Central memory CD8-positive, alpha-beta T cell (primary cell): ENCODE results near the gene SOS1.

Source experiments
- ATAC-seq: fragments of 150-1000 bp; cut with Tn5 transposase; replicated peaks from 2 replicates; pipeline ENCODE4 v1.10.0; 2022; ENCODE audit warnings: mild to moderate bottlenecking, moderate FRiP score, moderate number of reproducible peaks; ENCODE audit not compliant: poor library complexity, severe bottlenecking; ENCODE audit errors: extremely low read depth
- DNase-seq, 2 donors: peaks; one replicate each; pipeline ENCODE4 v3.0.0; 2021; ENCODE audit warnings: low spot score in 2 of 2
- H3K27ac Mint-ChIP-seq: one replicate; pipeline ENCODE4 v1.8.0; 2022; ENCODE audit warnings: low read depth, mild to moderate bottlenecking, moderate library complexity, mixed read lengths
- H3K27me3 Mint-ChIP-seq: one replicate; pipeline ENCODE4 v1.8.0; 2022; ENCODE audit warnings: mixed read lengths
- H3K36me3 Mint-ChIP-seq: one replicate; pipeline ENCODE4 v1.8.0; 2022; ENCODE audit warnings: mild to moderate bottlenecking, moderate library complexity, mixed read lengths; ENCODE audit not compliant: insufficient read depth
- H3K4me1 Mint-ChIP-seq: one replicate; pipeline ENCODE4 v1.8.0; 2022; ENCODE audit warnings: mixed read lengths
- H3K4me3 Mint-ChIP-seq: one replicate; pipeline ENCODE4 v1.8.0; 2022; ENCODE audit warnings: mild to moderate bottlenecking, moderate library complexity, mixed read lengths
- H3K9me3 Mint-ChIP-seq: one replicate; pipeline ENCODE4 v1.8.0; 2022; ENCODE audit warnings: mixed read lengths

The SOS1 gene

GRCh38 chr2:39024833-39025232, 96.0 kb downstream of the SOS1 start:
- H3K27ac Mint-ChIP-seq, result no peak overlapping the region
- H3K4me3 Mint-ChIP-seq, result no peak overlapping the region
- DNase-seq (no peak), ATAC-seq (no peak)
- H3K4me1 Mint-ChIP-seq, result no peaks in the 10 kb centered on the region
- no peaks in the 10 kb centered on the region for H3K27me3 Mint-ChIP-seq
- no peaks in the 10 kb centered on the region for H3K9me3 Mint-ChIP-seq
- H3K36me3 Mint-ChIP-seq, result peaks cover 19% of the 10 kb centered on the region

- Mint-ChIP-seq H3K9me3 (no peaks in the 10 kb centered on the region), H3K36me3 (peaks cover 19% of the 10 kb centered on the region), H3K4me3 (no peak overlapping the region), H3K27ac (peak overlapping the region; percentile 41), H3K4me1 (no peaks in the 10 kb centered on the region), H3K27me3 (no peaks in the 10 kb centered on the region)
- no peak for DNase-seq
- no peak for ATAC-seq
These were observed 97.2 kb downstream of the SOS1 start for GRCh38 chr2:39023649-39024048.

- peaks cover 5% of the 10 kb centered on the region for H3K4me1 Mint-ChIP-seq
- no peaks in the 10 kb centered on the region for H3K27me3 Mint-ChIP-seq
- DNase-seq (no peak), ATAC-seq (no peak)
- H3K36me3 Mint-ChIP-seq, result peaks cover 13% of the 10 kb centered on the region
- H3K4me3 Mint-ChIP-seq, result no peak overlapping the region
- no peaks in the 10 kb centered on the region for H3K9me3 Mint-ChIP-seq
- no peak overlapping the region for H3K27ac Mint-ChIP-seq
These were observed 98.1 kb downstream of the SOS1 start for GRCh38 chr2:39022642-39023235.

GRCh38 chr2:39020383-39020782, 100.5 kb downstream of the SOS1 start:
- Mint-ChIP-seq H3K36me3 (peaks cover 13% of the 10 kb centered on the region), H3K27ac (no peak overlapping the region), H3K27me3 (no peaks in the 10 kb centered on the region), H3K4me3 (no peak overlapping the region), H3K4me1 (peaks cover 5% of the 10 kb centered on the region), H3K9me3 (no peaks in the 10 kb centered on the region)
- ATAC-seq, result no peak
- DNase-seq, result no peak

GRCh38 chr2:39018638-39019037, 102.2 kb downstream of the SOS1 start:
- ATAC-seq (no peak), DNase-seq (no peak)
- no peaks in the 10 kb centered on the region for H3K27me3 Mint-ChIP-seq
- no peak overlapping the region for H3K27ac Mint-ChIP-seq
- H3K4me3 Mint-ChIP-seq, result no peak overlapping the region
- peaks cover 5% of the 10 kb centered on the region for H3K4me1 Mint-ChIP-seq
- H3K36me3 Mint-ChIP-seq, result peaks cover 13% of the 10 kb centered on the region
- no peaks in the 10 kb centered on the region for H3K9me3 Mint-ChIP-seq

GRCh38 chr2:39017334-39017733, 103.5 kb downstream of the SOS1 start:
- H3K4me3 Mint-ChIP-seq, result no peak overlapping the region
- H3K9me3 Mint-ChIP-seq, result no peaks in the 10 kb centered on the region
- no peaks in the 10 kb centered on the region for H3K27me3 Mint-ChIP-seq
- DNase-seq (no peak), ATAC-seq (no peak)
- H3K36me3 Mint-ChIP-seq, result peaks cover 13% of the 10 kb centered on the region
- H3K4me1 Mint-ChIP-seq, result peaks cover 5% of the 10 kb centered on the region
- H3K27ac Mint-ChIP-seq, result no peak overlapping the region

- peaks cover 21% of the 10 kb centered on the region for H3K36me3 Mint-ChIP-seq
- H3K4me3 Mint-ChIP-seq, result no peak overlapping the region
- peaks cover 5% of the 10 kb centered on the region for H3K4me1 Mint-ChIP-seq
- H3K27ac Mint-ChIP-seq, result no peak overlapping the region
- H3K27me3 Mint-ChIP-seq, result no peaks in the 10 kb centered on the region
- ATAC-seq (no peak), DNase-seq (no peak)
- H3K9me3 Mint-ChIP-seq, result no peaks in the 10 kb centered on the region
These were observed 105.4 kb downstream of the SOS1 start for GRCh38 chr2:39015424-39015823.

- Mint-ChIP-seq H3K36me3 (peaks cover 32% of the 10 kb centered on the region), H3K9me3 (no peaks in the 10 kb centered on the region), H3K27me3 (no peaks in the 10 kb centered on the region), H3K4me3 (no peak overlapping the region), H3K4me1 (peaks cover 5% of the 10 kb centered on the region), H3K27ac (no peak overlapping the region)
- ATAC-seq, result no peak
- DNase-seq, result no peak
These were observed 107.0 kb downstream of the SOS1 start for GRCh38 chr2:39013871-39014270.

- Mint-ChIP-seq H3K4me3 (no peak overlapping the region), H3K27ac (no peak overlapping the region), H3K36me3 (peaks cover 58% of the 10 kb centered on the region), H3K27me3 (no peaks in the 10 kb centered on the region), H3K9me3 (no peaks in the 10 kb centered on the region), H3K4me1 (no peaks in the 10 kb centered on the region)
- ATAC-seq, result no peak
- DNase-seq, result no peak
These were observed 112.2 kb downstream of the SOS1 start for GRCh38 chr2:39008665-39009064.

GRCh38 chr2:39007875-39008504, 112.9 kb downstream of the SOS1 start:
- Mint-ChIP-seq H3K27ac (no peak overlapping the region), H3K4me3 (no peak overlapping the region), H3K36me3 (peaks cover 56% of the 10 kb centered on the region), H3K4me1 (no peaks in the 10 kb centered on the region), H3K9me3 (no peaks in the 10 kb centered on the region), H3K27me3 (no peaks in the 10 kb centered on the region)
- no peak for DNase-seq
- no peak for ATAC-seq

- Mint-ChIP-seq H3K27ac (peak overlapping the region; percentile 5), H3K4me1 (peaks cover 5% of the 10 kb centered on the region), H3K36me3 (peaks cover 53% of the 10 kb centered on the region), H3K27me3 (no peaks in the 10 kb centered on the region), H3K9me3 (no peaks in the 10 kb centered on the region), H3K4me3 (no peak overlapping the region)
- DNase-seq (no peak), ATAC-seq (no peak)
These were observed 120.3 kb downstream of the SOS1 start for GRCh38 chr2:39000552-39000951.

GRCh38 chr2:38997781-38998180, 123.1 kb downstream of the SOS1 start:
- Mint-ChIP-seq H3K36me3 (peaks cover 52% of the 10 kb centered on the region), H3K27me3 (no peaks in the 10 kb centered on the region), H3K4me3 (no peak overlapping the region), H3K27ac (no peak overlapping the region), H3K4me1 (peaks cover 5% of the 10 kb centered on the region), H3K9me3 (no peaks in the 10 kb centered on the region)
- DNase-seq (no peak), ATAC-seq (no peak)

- H3K27ac Mint-ChIP-seq, result no peak overlapping the region
These were observed 129.0 kb downstream of the SOS1 start for GRCh38 chr2:38991899-38992298.

More at GRCh38 chr2:38991899-38992298, 129.0 kb downstream of the SOS1 start:
- Mint-ChIP-seq H3K4me3 (no peak overlapping the region), H3K36me3 (peaks cover 34% of the 10 kb centered on the region), H3K9me3 (no peaks in the 10 kb centered on the region), H3K27me3 (no peaks in the 10 kb centered on the region), H3K4me1 (no peaks in the 10 kb centered on the region)
- DNase-seq (no peak), ATAC-seq (no peak)
